Astrocyte of the hippocampus (primary cell): ENCODE results near the gene SGCB.

Experiments used
- DNase-seq: peaks from one replicate; pipeline ENCODE4 v3.0.0; 2011; ENCODE audit warnings: low read depth, low spot score

SGCB gene

DNA sequence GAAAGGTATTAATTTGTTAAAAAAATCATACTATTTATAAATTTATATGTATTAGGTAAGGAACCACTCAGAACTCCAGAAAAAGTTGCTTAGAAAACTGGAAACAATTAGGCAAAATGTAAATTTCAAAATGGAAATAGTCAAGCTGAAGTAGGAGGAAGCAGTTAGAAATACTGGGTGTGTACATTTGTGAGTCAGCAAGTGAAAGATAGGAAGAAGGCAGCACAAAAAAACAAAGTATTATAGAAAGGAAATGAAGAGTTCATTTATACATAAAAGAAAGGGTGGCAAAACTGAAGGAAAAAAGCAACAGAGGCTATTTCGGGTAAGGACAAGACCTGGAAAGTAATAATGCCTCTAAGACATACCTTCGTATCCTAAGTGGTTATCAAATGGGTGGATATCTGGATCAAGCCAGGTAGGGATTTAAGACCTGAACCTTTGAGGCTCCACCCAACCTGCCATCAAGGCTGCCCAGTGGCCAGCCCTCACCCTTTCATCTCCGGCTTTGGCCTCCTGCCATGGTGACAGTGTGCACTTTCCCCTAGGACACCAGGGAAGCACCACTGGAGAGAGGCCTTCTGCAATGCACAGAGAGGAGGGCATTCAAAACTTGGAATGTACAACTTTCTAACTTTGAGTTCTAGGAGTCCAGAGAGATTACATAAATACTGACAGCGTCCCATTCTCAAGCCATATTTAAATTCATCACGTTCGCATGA is 18.0 kb downstream of the SGCB start, which contains the start of gene LRRC66:
Gene LRRC66 (minus strand): TSS at position 428 of the 722 bp plus-strand sequence. CDS start 2,750 bp downstream, outside the sequence.
- no peak for DNase-seq

DNA sequence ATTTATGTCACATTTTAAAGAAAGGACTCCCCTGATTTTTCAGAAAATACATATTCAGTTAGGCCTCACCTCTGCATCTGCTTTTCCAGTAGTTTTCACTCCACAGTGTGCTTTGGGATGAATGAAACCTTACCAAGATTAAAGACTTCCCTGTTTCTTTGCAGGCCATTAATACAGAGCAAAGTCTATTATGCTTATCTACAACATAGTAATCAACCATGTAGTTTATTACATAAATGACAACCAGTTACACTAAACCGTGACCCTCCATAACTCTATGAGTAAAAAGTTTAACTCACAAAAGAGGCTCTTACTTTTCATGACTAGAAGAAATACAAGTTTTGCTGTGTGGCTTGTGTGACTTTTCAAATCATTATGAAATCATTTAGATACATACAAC is 20.3 kb downstream of the SGCB start:
- DNase-seq, result no peak

DNA sequence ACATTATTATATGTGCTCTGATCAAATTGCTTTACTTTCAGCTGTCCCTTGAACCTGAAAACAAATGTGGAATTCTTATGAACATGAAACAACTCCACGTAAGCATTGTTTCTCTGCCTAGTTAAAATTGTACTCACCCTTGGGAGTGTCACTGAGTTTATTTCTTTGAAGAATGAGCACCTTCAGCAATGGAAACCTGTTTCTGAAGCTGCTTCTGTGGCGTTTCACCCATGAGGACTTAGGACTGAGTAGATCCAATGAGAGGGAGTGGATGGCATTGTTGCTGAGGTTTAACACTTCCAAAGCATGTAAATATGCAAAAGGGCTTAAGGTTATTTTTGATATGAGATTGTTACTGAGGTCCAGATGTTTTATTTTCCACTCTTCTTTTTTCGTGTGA is 21.1 kb downstream of the SGCB start:
- DNase-seq, result no peak

- DNase-seq, result peak; percentile 60
Measured at GRCh38 chr4:52015366-52015765, 22.7 kb downstream of the SGCB start.

DNA sequence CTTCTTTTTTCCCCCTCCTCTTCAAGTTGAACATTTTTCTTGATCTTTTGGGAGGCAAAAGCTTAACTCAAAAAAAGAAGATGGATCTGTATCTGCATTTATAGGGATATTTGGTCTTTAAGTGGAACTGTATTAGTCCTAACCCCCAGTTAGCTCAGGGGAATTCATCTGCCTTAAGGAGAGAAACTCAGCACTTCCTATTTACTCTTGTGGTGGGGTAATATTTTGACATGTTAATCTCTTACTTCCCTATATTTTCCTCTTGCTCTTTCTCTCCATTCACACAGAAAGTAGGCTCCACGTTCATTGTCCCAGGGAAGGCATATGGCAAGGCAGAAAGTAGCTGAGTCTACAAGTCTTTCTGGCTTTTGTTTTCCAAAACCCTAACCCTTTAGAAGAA is 23.2 kb downstream of the SGCB start:
- no peak for DNase-seq

- DNase-seq, result no peak
Measured at GRCh38 chr4:52012651-52013050, 25.4 kb downstream of the SGCB start.

DNA sequence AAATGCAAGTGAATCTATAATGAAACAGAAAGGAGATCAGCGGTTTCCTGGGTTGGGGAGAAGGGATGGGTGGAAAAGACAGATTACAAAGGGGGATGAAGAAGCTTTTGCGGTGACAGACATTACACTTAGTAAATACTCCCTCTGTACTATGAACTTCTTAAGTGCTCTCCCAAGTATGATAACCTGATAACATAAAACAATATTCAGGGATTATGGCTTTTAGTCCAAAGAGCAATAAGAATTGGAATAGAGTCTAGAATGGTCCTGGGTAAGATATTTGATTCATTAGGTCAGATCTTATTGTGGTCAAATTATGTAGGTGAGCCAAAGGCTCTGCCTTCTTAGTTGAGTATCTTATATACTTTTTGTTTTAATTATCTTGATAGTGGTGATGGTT is 27.1 kb downstream of the SGCB start:
- no peak for DNase-seq

DNA sequence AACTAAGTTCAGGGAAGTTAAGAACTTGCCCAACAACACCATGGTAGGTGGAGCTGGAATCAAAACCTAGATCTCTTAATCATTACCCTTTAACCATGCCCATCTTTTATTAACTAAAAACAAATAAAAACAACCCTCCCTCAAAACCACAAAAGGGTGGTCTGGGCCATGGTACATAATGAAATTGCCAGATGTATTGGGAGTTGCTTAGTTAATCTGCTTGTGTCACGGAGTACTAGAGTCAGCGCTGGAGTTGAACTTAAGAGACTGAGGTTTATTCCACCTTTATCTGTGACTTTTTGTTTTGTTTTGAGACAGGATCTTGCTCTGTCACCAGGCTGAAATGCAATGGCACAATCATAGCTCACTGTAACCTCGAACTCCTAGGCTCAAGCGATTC is 31.2 kb downstream of the SGCB start:
- no peak for DNase-seq

GRCh38 chr4:52005604-52006273 is 32.4 kb downstream of the SGCB start:
- no peak for DNase-seq

DNA sequence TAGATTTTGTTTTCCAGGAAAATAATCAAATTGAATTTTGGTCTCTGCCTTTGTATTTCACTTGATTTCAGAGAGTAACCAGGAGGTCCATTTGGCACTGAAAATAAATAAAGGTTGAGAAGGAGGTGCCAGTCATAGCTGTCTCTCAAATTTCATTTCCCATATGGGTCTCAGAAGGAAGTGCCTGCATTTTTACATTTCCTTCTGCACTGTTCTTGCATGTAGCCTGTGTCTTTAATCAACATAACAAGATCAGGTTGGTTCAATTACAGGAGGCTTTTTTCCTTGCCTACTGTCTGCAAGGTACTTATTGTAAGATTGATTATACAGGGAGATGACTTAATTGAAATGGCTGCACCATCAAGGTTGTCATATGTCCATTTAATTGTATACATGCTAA is 33.7 kb downstream of the SGCB start:
- DNase-seq, result no peak

DNA sequence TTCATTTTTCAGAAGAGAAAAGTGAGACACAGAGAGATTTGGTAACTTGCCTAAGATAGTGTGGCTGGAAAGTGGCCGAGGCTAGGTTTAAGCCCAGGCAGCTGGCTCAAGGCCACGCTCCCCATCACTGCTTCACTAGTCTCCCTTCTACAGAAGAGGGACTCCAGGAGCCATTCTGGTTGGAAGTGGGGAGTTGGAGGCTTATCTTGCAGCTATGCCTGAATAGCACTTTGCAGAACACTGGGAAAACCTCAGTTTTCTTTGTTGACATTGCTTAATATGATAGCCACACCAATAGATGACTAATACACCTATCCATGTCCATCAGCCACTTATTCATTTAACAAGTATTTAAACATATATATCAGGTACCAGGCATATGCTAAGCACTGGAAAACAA is 36.5 kb downstream of the SGCB start:
- peak; percentile 46 for DNase-seq

- no peak for DNase-seq
Measured at GRCh38 chr4:51999250-51999649, 38.8 kb downstream of the SGCB start.

GRCh38 chr4:51998837-51999236 is 39.3 kb downstream of the SGCB start:
- no peak for DNase-seq

DNA sequence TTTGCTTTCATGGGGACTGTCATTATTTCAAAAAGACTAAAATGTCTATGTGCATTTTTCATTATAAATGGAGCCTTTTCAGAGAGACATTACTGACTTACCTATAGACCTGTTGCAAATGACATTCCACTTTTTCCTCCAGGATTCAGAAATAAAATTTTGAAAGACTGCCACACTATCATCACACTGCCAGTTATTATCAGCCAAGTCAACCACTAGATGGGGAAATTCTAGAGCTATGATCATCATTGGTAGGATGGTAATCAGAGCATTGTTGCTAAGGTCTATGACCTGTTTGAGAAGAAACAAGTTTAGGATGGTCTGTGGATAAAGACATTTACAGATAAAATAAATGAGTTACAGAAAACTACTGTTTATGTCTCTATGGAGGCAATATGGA is 40.5 kb downstream of the SGCB start:
- no peak for DNase-seq

GRCh38 chr4:51995647-51996220 is 42.4 kb downstream of the SGCB start:
- DNase-seq, result no peak
